ENCODE measurements around the gene DLX5.

GRCh38 chr7:97064972-97065587, 40.4 kb upstream of the DLX5 start:
- TF ChIP-seq CTCF (optimal IDR thresholded peaks at IDR 0.05 in 1 of 3, IDR thresholded peaks at IDR 0.05 in 1 of 3, conservative IDR thresholded peaks at IDR 0.05 in 1 of 3; ENCODE audit: extremely low read depth in 1 of 3, insufficient read depth in 2 of 3, low read length in 3 of 3) (peak; percentile 61 to 77 (median 76)), EZH2 (IDR thresholded peaks at IDR 0.05; ENCODE audit: low read length) (no peak)

All from keratinocyte (primary cell).